ENCODE results near the gene PIGM.

PIGM gene
- long read RNA-seq, full-length matches to known transcripts, result 44 of 45 reads
- long read RNA-seq, partial matches to known transcripts, result 0 of 45 reads
- long read RNA-seq, other reads (novel, unspliced or antisense), result 1 of 45 reads

DNA sequence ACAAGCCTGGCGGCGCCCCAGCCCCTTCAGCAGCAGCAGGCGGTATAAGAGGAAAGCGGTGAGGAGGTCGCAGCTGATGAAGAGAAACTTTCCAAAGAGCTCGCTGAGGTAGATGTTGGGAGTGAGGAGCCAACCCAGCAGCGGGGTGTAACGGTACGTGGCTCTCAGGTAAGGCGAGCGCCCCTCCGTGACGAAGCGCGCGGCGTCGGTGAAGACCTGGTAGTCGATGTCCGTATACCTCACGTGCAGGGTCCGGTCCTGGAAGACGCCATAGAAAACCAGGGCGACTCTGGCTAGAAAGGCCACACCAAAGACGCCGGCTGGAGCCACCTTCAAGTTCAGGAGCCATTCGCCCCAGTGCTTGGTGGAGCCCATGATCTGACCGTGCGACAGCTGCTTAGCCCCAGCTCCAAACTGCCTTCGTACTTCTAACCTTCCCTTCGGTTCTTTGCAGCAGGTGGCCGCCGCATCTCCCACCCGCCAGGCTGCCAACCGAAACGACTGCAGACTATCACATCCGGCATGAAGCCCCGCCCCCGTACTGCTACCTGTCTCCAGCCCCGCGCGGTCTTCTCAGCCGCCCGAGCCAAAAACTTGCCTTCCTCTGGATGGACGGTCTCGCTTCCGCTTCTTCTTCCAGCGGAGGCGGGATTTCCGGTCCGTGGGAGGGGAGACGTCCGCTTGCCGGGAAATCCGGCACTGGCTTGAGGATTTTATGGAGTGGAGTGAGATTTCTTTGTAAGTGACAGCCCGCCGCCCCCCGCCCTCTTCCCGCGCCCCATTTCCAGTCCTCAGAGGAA, at the start of gene PIGM:
PIGM (minus strand) TSS at position 626 of the 800 bp plus-strand sequence; CDS start at position 375, 251 bp downstream.
- Histone ChIP-seq H3K27ac (replicated peaks) (peak within 1 kb of the TSS; percentile 72), H3K27me3 (ENCODE audit: insufficient read depth, poor library complexity, severe bottlenecking) (no peaks in the 10 kb centered on the region)

DNA sequence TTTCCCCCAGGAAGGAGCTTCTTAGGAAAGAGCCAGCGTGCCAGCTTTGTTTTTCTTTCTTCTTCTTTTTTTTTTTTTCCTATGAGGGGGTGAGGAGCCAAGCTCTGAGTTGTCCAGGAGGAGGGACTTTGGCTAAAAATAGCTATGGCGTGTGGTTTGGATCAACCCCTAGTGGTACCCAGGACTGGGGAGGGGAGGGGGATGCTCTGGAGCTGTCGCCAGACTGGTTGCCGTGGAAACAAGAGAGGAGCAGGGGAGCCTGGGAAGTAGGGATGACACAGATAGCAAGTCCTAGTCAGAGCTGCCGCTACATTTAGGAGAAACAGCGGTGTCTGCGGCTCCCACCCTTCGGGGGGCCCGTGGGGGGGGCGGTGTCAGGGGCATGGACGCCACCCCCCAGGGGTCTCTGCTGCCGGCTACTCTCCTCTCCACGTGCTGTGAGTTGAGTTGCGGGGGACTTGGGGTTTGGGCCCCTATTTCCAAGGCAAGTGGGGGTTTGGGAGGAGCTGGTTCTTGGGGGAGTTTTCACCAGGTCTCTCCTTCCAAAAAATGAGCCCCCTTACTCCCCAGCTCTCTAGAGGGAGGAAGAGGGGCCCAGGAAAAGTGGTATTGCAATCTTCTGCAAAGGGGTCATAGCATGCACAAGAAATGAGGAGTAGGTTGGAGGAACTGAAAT, 49.6 kb upstream of the PIGM start, which contains the start of gene KCNJ9:
KCNJ9 (plus strand) TSS at position 278 of the 676 bp plus-strand sequence. CDS start 2,493 bp downstream, outside the sequence.
- peaks cover 33% of the 10 kb centered on the region for H3K27me3 ChIP-seq (ENCODE audit: insufficient read depth, poor library complexity, severe bottlenecking)
- TF ChIP-seq POLR2AphosphoS5 (IDR thresholded peaks at IDR 0.05; ENCODE audit: low read depth), result no peak
- H3K27ac ChIP-seq (replicated peaks), result no peak within 1 kb of the TSS
- no peak within 1 kb of the TSS for H3K4me3 ChIP-seq (replicated peaks; ENCODE audit: insufficient read depth, low read length)
- DNase-seq (ENCODE audit: low read depth in 1 of 2, low spot score in 1 of 2), result no peak

More for the DNA sequence above, at the start of gene PIGM:
- H3K4me3 ChIP-seq (replicated peaks; ENCODE audit: insufficient read depth, low read length), result peak within 1 kb of the TSS; percentile 69
- TF ChIP-seq, protein P1, sequence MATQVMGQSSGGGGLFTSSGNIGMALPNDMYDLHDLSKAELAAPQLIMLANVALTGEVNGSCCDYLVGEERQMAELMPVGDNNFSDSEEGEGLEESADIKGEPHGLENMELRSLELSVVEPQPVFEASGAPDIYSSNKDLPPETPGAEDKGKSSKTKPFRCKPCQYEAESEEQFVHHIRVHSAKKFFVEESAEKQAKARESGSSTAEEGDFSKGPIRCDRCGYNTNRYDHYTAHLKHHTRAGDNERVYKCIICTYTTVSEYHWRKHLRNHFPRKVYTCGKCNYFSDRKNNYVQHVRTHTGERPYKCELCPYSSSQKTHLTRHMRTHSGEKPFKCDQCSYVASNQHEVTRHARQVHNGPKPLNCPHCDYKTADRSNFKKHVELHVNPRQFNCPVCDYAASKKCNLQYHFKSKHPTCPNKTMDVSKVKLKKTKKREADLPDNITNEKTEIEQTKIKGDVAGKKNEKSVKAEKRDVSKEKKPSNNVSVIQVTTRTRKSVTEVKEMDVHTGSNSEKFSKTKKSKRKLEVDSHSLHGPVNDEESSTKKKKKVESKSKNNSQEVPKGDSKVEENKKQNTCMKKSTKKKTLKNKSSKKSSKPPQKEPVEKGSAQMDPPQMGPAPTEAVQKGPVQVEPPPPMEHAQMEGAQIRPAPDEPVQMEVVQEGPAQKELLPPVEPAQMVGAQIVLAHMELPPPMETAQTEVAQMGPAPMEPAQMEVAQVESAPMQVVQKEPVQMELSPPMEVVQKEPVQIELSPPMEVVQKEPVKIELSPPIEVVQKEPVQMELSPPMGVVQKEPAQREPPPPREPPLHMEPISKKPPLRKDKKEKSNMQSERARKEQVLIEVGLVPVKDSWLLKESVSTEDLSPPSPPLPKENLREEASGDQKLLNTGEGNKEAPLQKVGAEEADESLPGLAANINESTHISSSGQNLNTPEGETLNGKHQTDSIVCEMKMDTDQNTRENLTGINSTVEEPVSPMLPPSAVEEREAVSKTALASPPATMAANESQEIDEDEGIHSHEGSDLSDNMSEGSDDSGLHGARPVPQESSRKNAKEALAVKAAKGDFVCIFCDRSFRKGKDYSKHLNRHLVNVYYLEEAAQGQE (IDR thresholded peaks at IDR 0.05; ENCODE audit: insufficient replicate concordance, low read depth), result peak; percentile 32
- TF ChIP-seq POLR2AphosphoS5 (IDR thresholded peaks at IDR 0.05; ENCODE audit: low read depth), result peak; percentile 77
- peak; percentile 95 for TF ChIP-seq GABPA (IDR thresholded peaks at IDR 0.05; ENCODE audit: low read depth)
- peak; percentile 66; the same call in 1 of the 2 replicates for TF ChIP-seq SPI1 (IDR thresholded peaks at IDR 0.05; ENCODE audit: borderline replicate concordance, low read depth)
- TF ChIP-seq, protein P2, sequence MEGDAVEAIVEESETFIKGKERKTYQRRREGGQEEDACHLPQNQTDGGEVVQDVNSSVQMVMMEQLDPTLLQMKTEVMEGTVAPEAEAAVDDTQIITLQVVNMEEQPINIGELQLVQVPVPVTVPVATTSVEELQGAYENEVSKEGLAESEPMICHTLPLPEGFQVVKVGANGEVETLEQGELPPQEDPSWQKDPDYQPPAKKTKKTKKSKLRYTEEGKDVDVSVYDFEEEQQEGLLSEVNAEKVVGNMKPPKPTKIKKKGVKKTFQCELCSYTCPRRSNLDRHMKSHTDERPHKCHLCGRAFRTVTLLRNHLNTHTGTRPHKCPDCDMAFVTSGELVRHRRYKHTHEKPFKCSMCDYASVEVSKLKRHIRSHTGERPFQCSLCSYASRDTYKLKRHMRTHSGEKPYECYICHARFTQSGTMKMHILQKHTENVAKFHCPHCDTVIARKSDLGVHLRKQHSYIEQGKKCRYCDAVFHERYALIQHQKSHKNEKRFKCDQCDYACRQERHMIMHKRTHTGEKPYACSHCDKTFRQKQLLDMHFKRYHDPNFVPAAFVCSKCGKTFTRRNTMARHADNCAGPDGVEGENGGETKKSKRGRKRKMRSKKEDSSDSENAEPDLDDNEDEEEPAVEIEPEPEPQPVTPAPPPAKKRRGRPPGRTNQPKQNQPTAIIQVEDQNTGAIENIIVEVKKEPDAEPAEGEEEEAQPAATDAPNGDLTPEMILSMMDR (IDR thresholded peaks at IDR 0.05; ENCODE audit: insufficient read depth, low read length), result no peak
- peak; percentile 89 to 97 for DNase-seq (ENCODE audit: low read depth in 1 of 2, low spot score in 1 of 2)

DNA sequence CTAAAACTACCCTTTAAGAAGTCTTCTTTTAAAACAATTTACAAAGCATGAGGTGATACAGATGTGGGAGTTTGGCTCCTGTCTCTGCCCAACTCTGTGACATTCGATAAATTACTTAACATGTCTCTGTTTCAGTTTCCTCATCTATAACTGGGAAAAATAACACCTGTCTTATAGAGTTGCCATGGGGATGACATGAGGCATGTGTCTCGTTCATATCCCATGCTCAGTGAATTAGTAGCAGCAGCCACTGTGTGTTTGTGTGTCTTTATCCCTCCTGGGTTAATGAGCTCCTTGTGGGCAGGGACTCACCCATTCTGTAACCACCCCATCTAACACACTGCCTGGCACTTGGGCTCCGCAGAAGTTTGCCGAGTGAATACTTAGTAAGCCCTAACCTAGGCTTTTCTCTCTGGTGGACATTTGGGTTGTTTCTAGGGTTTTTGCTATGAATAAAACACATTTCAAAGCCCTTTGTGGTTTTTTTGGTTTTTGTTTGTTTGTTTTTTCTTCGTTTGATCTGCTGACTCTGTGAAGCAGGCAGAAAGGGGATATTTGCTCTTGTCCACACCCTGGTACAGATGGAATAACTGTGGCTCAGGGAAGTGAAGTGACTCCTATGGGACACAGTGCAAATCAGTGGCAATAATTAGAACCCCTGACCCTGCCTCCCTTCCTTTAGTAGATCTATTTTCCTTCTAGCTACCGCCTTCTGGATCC, 48.8 kb upstream of the PIGM start:
- TF ChIP-seq POLR2AphosphoS5 (IDR thresholded peaks at IDR 0.05; ENCODE audit: low read depth) (no peak), GABPA (IDR thresholded peaks at IDR 0.05; ENCODE audit: low read depth) (no peak)
- H3K4me3 ChIP-seq (replicated peaks; ENCODE audit: insufficient read depth, low read length), result no peak overlapping the region
- peaks cover 31% of the 10 kb centered on the region for H3K27me3 ChIP-seq (ENCODE audit: insufficient read depth, poor library complexity, severe bottlenecking)
- DNase-seq (ENCODE audit: low read depth in 1 of 2, low spot score in 1 of 2), result no peak
- H3K27ac ChIP-seq (replicated peaks), result no peak overlapping the region

DNA sequence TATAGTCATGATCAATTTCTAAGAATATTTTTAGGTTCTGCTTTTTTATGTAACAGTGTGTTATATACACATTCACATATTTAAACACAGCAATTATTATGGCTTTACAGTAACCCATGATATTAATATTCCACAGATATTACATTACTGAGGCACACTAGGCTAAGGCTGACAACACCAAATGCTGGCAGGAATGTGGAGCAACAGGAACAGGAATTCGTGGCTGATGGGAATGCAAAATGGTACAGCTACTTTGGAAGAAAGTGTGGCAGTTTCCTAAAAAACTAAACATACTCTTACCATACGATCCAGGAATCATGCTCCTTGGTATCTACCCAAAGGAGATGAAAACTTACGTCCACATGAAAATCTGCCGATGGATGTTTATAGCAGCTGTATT, 47.7 kb upstream of the PIGM start:
- no peak for DNase-seq (ENCODE audit: low read depth in 1 of 2, low spot score in 1 of 2)

More for the DNA sequence above, 47.7 kb upstream of the PIGM start:
- Histone ChIP-seq H3K4me3 (replicated peaks; ENCODE audit: insufficient read depth, low read length) (no peak overlapping the region), H3K27me3 (ENCODE audit: insufficient read depth, poor library complexity, severe bottlenecking) (peaks cover 24% of the 10 kb centered on the region), H3K27ac (replicated peaks) (no peak overlapping the region)
- no peak for TF ChIP-seq GABPA (IDR thresholded peaks at IDR 0.05; ENCODE audit: low read depth)
- TF ChIP-seq, protein P1 (IDR thresholded peaks at IDR 0.05; ENCODE audit: insufficient replicate concordance, low read depth), result no peak
